HUDEP-2 (cell line): ENCODE measurements around the gene RBM10.

Experiments
- DNase-seq, 76 experiments: peaks; one replicate each; lab custom pipeline; 2025; ENCODE audit not compliant: unreplicated experiment in 76 of 76; lab: John Stamatoyannopoulos, UW

RBM10 gene

GRCh38 chrX:47230136-47230868, 85.3 kb downstream of the RBM10 start:
- no peak for DNase-seq

GRCh38 chrX:47231167-47231566, 86.1 kb downstream of the RBM10 start:
- DNase-seq = no peak

GRCh38 chrX:47232197-47232802, 87.3 kb downstream of the RBM10 start:
- DNase-seq = no peak

- DNase-seq = peak in 55 of 76 experiments; percentile 0 to 43 (median 17)
Observed at GRCh38 chrX:47232803-47233332, 87.8 kb downstream of the RBM10 start, which contains the start of gene USP11. TSS of gene USP11 (plus strand) at chrX:47233009. CDS start at chrX:47233044, 35 bp downstream.

- DNase-seq = peak in 75 of 76 experiments; percentile 9 to 98 (median 90)
Observed at GRCh38 chrX:47233333-47234113, 88.5 kb downstream of the RBM10 start.

DNA sequence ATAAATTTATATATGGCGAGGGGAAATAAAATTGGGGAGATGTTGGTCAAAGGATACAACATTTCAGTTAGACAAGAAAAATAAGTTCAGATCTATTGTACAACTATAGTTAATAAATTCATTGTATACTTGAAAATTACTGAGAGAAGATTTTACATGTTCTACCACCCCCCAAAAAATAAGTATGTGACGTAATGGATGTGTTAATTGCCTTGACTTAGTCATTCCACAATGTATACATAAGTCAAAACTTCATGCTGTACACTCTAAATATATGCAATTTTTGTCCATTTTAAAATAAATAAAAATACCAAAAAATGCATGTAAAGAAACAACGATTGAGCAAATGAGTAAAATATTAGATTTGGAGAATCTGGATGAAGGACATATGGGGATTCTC, 89.6 kb downstream of the RBM10 start:
- DNase-seq = no peak

DNA sequence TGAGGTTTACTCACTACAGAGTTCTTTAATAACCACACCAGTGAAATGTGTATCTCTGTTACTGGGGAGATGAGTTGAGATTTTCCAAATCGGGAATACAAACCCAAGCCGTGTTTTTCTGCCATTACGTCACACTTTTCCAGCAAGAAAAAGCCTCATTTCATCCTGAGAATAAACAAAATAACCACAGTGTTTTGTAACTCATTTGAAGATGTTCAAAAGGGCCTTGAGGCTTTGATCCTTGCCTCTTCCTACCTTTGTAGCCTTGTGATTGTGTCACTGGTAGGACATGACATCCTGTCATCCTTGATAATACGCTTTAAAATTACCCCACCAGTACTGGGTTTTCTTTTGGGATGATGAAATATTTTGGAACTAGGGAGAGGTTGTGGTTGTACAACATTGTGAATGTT, 90.7 kb downstream of the RBM10 start:
- DNase-seq = no peak
